OCI-LY7 (cell line): ENCODE results near the gene GALNT14.

Source experiments
- EZH2phosphoT487 ChIP-seq: fragments of 200-600 bp; sonication (generic); IDR thresholded peaks from 2 replicates; pipeline ENCODE4 v1.6.1; 2018; ENCODE audit warnings: low read depth, borderline replicate concordance, mild to moderate bottlenecking, mixed run types, antibody characterized with exemption, low read length, moderate library complexity, mixed read lengths
- TF ChIP-seq, protein P1 (sequence below): fragments of 200-600 bp; sonication (generic); conservative IDR thresholded peaks from 2 replicates; pipeline ENCODE4 v1.5.1; 2014; ENCODE audit warnings: mild to moderate bottlenecking, antibody characterized with exemption, low read length, moderate library complexity, mixed read lengths

- TF ChIP-seq, protein P1, sequence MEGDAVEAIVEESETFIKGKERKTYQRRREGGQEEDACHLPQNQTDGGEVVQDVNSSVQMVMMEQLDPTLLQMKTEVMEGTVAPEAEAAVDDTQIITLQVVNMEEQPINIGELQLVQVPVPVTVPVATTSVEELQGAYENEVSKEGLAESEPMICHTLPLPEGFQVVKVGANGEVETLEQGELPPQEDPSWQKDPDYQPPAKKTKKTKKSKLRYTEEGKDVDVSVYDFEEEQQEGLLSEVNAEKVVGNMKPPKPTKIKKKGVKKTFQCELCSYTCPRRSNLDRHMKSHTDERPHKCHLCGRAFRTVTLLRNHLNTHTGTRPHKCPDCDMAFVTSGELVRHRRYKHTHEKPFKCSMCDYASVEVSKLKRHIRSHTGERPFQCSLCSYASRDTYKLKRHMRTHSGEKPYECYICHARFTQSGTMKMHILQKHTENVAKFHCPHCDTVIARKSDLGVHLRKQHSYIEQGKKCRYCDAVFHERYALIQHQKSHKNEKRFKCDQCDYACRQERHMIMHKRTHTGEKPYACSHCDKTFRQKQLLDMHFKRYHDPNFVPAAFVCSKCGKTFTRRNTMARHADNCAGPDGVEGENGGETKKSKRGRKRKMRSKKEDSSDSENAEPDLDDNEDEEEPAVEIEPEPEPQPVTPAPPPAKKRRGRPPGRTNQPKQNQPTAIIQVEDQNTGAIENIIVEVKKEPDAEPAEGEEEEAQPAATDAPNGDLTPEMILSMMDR, result no peak
- no peak for TF ChIP-seq EZH2phosphoT487
Observed at GRCh38 chr2:31081492-31081891, 56.7 kb downstream of the GALNT14 start.
